HG02798 (cell line): Measurements from ENCODE around the gene ITGB3.
"Not testable (repeated sequence)": the region's sequence is repeated elsewhere in the genome, so short reads cannot be mapped to it uniquely, and the experiment has no call there.

ENCODE experiments used
- ATAC-seq: cut with Tn5 transposase; IDR thresholded peaks from one replicate; pipeline ENCODE4 v1.9.1; 2021; ENCODE audit warnings: mild to moderate bottlenecking; ENCODE audit not compliant: unreplicated experiment, poor library complexity

Gene ITGB3

GRCh38 chr17:47243737-47244598, 9.7 kb upstream of the ITGB3 start:
- ATAC-seq, result no peak

DNA sequence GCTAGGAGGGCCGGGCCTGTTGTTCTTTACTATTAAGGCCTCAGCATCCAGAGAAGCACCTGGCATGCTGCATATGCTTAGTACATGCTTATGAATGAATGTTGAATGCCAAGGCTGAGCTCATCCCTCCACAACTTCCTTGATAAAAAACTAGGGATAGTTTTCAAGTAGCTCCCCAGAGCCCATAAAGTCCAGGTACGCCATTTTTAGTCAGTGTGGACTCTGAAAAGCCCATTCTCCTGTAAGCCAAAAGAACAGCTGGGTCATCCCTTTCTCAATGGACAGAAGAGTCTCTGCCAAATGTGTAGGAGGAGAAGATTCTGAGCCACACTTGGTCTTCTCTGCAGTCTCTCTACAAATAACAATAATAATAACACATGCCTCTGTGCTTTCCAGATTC, 8.9 kb upstream of the ITGB3 start:
- no peak for ATAC-seq

- no peak for ATAC-seq
Observed at GRCh38 chr17:47246120-47246519, 7.5 kb upstream of the ITGB3 start.

GRCh38 chr17:47250855-47251254, 2.8 kb upstream of the ITGB3 start:
- no peak for ATAC-seq

DNA sequence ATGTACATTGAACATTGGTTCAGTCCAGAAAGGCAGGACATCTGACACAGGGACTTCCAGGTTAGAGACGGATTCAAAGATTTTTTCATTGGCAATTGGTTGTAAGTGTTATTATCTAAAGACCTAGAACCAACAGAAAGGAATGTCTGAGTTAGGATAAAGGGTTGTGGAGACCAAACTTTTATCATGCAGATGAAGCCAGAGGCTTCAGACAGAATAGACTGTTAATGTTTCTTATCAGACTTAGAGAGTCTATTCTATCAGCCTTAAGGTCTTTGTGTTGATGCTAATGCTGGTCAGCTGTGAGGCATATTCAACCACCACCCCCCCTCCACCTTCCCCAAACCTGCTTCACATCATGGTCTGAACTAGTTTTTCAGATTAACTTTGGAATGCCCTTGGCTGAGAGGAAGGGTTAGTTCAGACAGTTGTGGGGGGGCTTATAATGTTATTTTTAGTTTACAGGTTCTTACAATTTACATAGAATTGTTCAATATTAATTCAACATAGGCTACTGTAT, 2.1 kb upstream of the ITGB3 start:
- no peak for ATAC-seq

- no peak for ATAC-seq
Observed at GRCh38 chr17:47252209-47252608, 1.4 kb upstream of the ITGB3 start.

- ATAC-seq, result no peak
Observed at GRCh38 chr17:47252766-47253512, 688 bp upstream of the ITGB3 start.

GRCh38 chr17:47254403-47254943, 846 bp downstream of the ITGB3 start:
- no peak for ATAC-seq

- no peak for ATAC-seq
Observed at GRCh38 chr17:47257651-47258339, 4.2 kb downstream of the ITGB3 start.

- ATAC-seq, result no peak
Observed at GRCh38 chr17:47262586-47262985, 9.0 kb downstream of the ITGB3 start.

- ATAC-seq, result no peak
Observed at GRCh38 chr17:47264166-47264565, 10.5 kb downstream of the ITGB3 start.

- ATAC-seq, result no peak
Observed at GRCh38 chr17:47265983-47266541, 12.4 kb downstream of the ITGB3 start.

- ATAC-seq, result no peak
Observed at GRCh38 chr17:47266782-47267181, 13.2 kb downstream of the ITGB3 start.

GRCh38 chr17:47267354-47267828, 13.8 kb downstream of the ITGB3 start:
- ATAC-seq, result no peak

GRCh38 chr17:47268964-47269363, 15.3 kb downstream of the ITGB3 start:
- not testable (repeated sequence) for ATAC-seq

DNA sequence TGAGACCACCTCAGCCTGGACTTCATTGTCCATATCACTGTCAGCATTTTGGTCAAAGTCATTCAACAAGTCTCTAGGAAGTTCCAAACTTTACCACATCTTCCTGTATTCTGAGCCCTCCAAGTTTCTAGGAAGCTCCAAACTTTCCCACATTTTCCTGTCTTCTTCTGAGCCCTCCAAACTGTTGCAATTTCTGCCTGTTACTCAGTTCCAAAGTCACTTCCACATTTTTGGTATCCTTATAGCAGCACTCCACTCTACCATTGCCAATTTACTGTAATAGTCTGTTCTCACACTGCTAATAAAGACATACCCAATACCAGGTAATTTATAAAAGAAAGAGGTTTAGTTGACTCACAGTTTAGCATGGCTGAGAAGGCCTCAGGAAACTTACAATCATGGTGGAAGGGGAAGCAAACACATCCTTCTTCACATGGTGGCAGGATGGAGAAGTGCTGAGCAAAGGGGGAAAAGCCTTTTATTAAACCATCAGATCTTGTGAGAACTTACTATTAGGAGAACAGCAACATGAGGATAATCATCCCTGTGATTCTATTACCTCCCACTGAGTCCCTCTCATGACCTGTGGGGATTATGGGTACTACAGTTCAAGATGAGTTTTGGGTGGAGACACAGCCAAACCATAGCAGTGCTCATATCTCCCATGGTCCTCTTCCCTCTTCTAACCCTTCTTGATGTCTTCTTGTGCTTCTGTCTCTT, 16.1 kb downstream of the ITGB3 start:
- not testable (repeated sequence) for ATAC-seq

GRCh38 chr17:47270946-47271705, 17.5 kb downstream of the ITGB3 start:
- ATAC-seq, result no peak

- no peak for ATAC-seq
Observed at GRCh38 chr17:47272491-47272890, 18.9 kb downstream of the ITGB3 start.

GRCh38 chr17:47273245-47273644, 19.6 kb downstream of the ITGB3 start:
- no peak for ATAC-seq
